GM21737 (cell line): Measurements from ENCODE around the gene TTC34.

ENCODE experiments used
- ATAC-seq: cut with Tn5 transposase; IDR thresholded peaks from one replicate; pipeline ENCODE4 v1.9.1; 2021; ENCODE audit warnings: mild to moderate bottlenecking, moderate library complexity; ENCODE audit not compliant: unreplicated experiment

The TTC34 gene

GRCh38 chr1:2801535-2802291 lies at the start of gene TTC34:
Gene TTC34, minus strand, starts transcription at chr1:2801693. Its CDS starts 866 bp downstream, at chr1:2800827.
- no peak for ATAC-seq

- ATAC-seq, result no peak
Measured at GRCh38 chr1:2850502-2850901, 49.0 kb upstream of the TTC34 start.

GRCh38 chr1:2848006-2848670 lies 46.6 kb upstream of the TTC34 start:
- no peak for ATAC-seq

- ATAC-seq, result no peak
Measured at GRCh38 chr1:2847086-2847985, 45.8 kb upstream of the TTC34 start.

- ATAC-seq, result no peak
Measured at GRCh38 chr1:2845869-2846268, 44.4 kb upstream of the TTC34 start.

GRCh38 chr1:2840036-2840809 lies 38.7 kb upstream of the TTC34 start:
- ATAC-seq, result no peak

GRCh38 chr1:2837823-2838222 lies 36.3 kb upstream of the TTC34 start:
- ATAC-seq, result no peak

- no peak for ATAC-seq
Measured at GRCh38 chr1:2837316-2837715, 35.8 kb upstream of the TTC34 start.

GRCh38 chr1:2836333-2836970 lies 35.0 kb upstream of the TTC34 start:
- no peak for ATAC-seq

GRCh38 chr1:2835650-2836159 lies 34.2 kb upstream of the TTC34 start:
- ATAC-seq, result no peak

- no peak for ATAC-seq
Measured at GRCh38 chr1:2834741-2835564, 33.5 kb upstream of the TTC34 start.

GRCh38 chr1:2834146-2834475 lies 32.6 kb upstream of the TTC34 start:
- ATAC-seq, result no peak

GRCh38 chr1:2833454-2834145 lies 32.1 kb upstream of the TTC34 start:
- no peak for ATAC-seq

GRCh38 chr1:2832506-2833453 lies 31.3 kb upstream of the TTC34 start:
- ATAC-seq, result no peak

GRCh38 chr1:2831596-2832212 lies 30.2 kb upstream of the TTC34 start:
- ATAC-seq, result no peak

- no peak for ATAC-seq
Measured at GRCh38 chr1:2830761-2831425, 29.4 kb upstream of the TTC34 start.
